BJ (cell line): ENCODE data around the gene OR2J1. TPM values are rescaled to one million over a fixed set of nuclear protein-coding genes. Genes with fewer than 3 reads are reported as not detected.

ENCODE experiments used
- CTCF ChIA-PET: fragments of 350-600 bp; formaldehyde crosslinking; extraction: SDS; loops from one replicate; lab custom pipeline; 2021; ENCODE audit warnings: antibody characterized with exemption, inconsistent platforms; lab: Yijun Ruan, JAX
- POLR2A ChIA-PET: fragments of 300-600 bp; sonication (Branson Sonifier 250); formaldehyde crosslinking; extraction: SDS; loops from one replicate; lab custom pipeline; 2021; ENCODE audit warnings: antibody characterized with exemption; lab: Charles Lee
- DNase-seq: peaks from one replicate; pipeline ENCODE4 v3.0.0-alpha.2; 2011; ENCODE audit warnings: low read depth
- H3K27me3 ChIP-seq: 2 replicates; pipeline ENCODE4 v1.6.0; 2011; ENCODE audit warnings: low read length; ENCODE audit not compliant: control insufficient read depth, insufficient read depth
- H3K36me3 ChIP-seq: 2 replicates; pipeline ENCODE4 v1.5.1; 2011; ENCODE audit warnings: low read length; ENCODE audit not compliant: control insufficient read depth, insufficient read depth
- H3K4me3 ChIP-seq: 2 replicates; pipeline ENCODE4 v1.5.1; 2011; ENCODE audit warnings: low read depth, mild to moderate bottlenecking, control low read depth, low read length
- CTCF ChIP-seq: IDR thresholded peaks from 2 replicates; pipeline ENCODE4 v1.5.1; 2011; ENCODE audit warnings: low read depth, mild to moderate bottlenecking, control low read depth, inconsistent platforms, low read length, moderate library complexity; ENCODE audit not compliant: insufficient read depth
- polyA plus RNA-seq: library from polyadenylated mRNA; depleted of rRNA; stranded (reverse); fragments of >200 nt; gene quantifications from 2 replicates; pipeline ENCODE4 v1.2.3, GENCODE V29; 2011

Gene OR2J1
- polyA plus RNA-seq, 1 experiment = not detected

- CTCF ChIA-PET = no interaction called here
These were observed 16.8 kb upstream of the OR2J1 start for GRCh38 chr6:29082457-29082856.

DNA sequence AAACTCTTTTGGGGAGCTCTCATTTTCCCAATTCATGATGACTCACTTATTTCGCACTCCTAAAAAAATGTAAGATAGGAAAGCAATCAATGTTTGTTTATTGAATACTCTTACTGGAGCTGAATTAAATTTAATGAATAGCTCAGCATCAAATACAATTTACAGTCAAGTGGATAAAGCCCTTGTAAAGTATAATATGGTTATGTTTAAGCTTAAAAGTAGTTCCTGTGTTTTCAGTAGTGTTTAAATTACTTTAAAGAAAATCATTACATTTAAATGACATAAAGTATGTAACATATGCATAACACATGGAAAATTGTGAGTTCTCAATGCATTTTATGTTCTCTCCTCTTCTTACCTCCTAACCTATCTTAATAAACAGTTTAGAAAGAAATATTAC lies 12.1 kb upstream of the OR2J1 start, which contains the start of gene OR2B3:
OR2B3 (minus strand) TSS at position 101 of the 400 bp plus-strand sequence; CDS start at position 36, 65 bp downstream.
- POLR2A ChIA-PET = no interaction called here

More at GRCh38 chr6:29082457-29082856, 16.8 kb upstream of the OR2J1 start:
- DNase-seq = no peak
- no peak overlapping the region for H3K4me3 ChIP-seq
- no peaks in the 10 kb centered on the region for H3K36me3 ChIP-seq
- no peak for TF ChIP-seq CTCF
- H3K27me3 ChIP-seq = no peaks in the 10 kb centered on the region
- POLR2A ChIA-PET = no interaction called here

GRCh38 chr6:29092957-29093356 lies 6.3 kb upstream of the OR2J1 start:
- TF ChIP-seq CTCF = no peak
- Histone ChIP-seq H3K4me3 (no peak overlapping the region), H3K36me3 (no peaks in the 10 kb centered on the region), H3K27me3 (no peaks in the 10 kb centered on the region)
- ChIA-PET POLR2A (no interaction called here), CTCF (no interaction called here)
- no peak for DNase-seq

More for the DNA sequence above, 12.1 kb upstream of the OR2J1 start, which contains the start of gene OR2B3:
- DNase-seq = no peak
- CTCF ChIA-PET = no interaction called here
- H3K4me3 ChIP-seq = no peak within 1 kb of the TSS
- H3K27me3 ChIP-seq = no peaks in the 10 kb centered on the region
- TF ChIP-seq CTCF = no peak
- no peaks in the 10 kb centered on the region for H3K36me3 ChIP-seq

GRCh38 chr6:29097803-29098202 lies 1.5 kb upstream of the OR2J1 start:
- Histone ChIP-seq H3K4me3 (no peak overlapping the region), H3K36me3 (no peaks in the 10 kb centered on the region), H3K27me3 (no peaks in the 10 kb centered on the region)
- no peak for TF ChIP-seq CTCF
- DNase-seq = no peak
- CTCF ChIA-PET = no interaction called here
- POLR2A ChIA-PET = no interaction called here

DNA sequence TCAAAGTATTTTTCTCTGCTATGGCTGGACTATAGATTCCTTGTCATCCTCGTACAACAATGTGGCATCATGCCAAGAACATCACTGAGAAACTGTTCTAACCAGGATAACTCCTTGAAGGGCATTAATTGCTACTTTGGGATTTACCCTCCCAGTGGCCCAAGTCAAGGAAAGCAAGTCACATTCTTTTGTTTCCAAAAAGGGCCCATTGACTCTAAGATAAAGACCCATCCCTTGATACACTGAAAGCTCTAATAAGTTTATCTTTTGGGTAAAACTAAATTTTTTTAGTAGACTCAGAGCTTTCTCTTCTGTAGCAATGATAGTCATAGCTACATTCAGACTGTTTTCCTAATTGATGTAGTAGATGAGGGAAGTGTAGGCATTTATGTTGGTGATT lies 8.5 kb downstream of the OR2J1 start, which contains the start of gene OR2J3:
OR2J3 (plus strand) TSS at position 301 of the 400 bp plus-strand sequence. CDS start 3,833 bp downstream, outside the sequence.
- POLR2A ChIA-PET = no interaction called here
- CTCF ChIA-PET = no interaction called here
- no peak for TF ChIP-seq CTCF

More for the DNA sequence above, 8.5 kb downstream of the OR2J1 start, which contains the start of gene OR2J3:
- Histone ChIP-seq H3K36me3 (no peaks in the 10 kb centered on the region), H3K27me3 (no peaks in the 10 kb centered on the region), H3K4me3 (no peak within 1 kb of the TSS)
- DNase-seq = no peak
